Measurements from ENCODE around the gene LEFTY1. TPM values are rescaled to one million over a fixed set of nuclear protein-coding genes. Genes with fewer than 3 reads are reported as not detected.

The LEFTY1 gene
- total RNA-seq, 3 donors from 2014 or later: 0.48 TPM; not detected in 2

DNA sequence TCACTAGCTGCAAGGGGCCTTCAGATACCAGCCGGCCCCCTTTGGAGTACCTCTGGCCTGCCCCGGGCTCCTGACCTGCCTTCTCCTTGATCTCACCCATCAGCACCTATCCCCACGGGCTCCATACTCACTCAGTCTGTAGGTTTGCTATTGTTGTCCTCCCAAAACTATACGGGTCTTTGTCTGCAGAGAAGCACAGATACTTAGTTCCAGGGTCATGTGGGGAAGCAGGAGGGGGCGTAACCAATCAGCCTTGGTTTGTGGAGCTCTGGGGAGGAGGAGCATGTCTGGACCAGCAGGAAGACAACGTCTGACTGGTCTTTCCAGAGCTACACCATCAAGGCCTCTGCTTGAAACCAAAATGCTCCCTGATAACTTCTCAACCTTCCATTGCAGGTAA lies 22.0 kb downstream of the LEFTY1 start:
- Histone ChIP-seq H3K27me3 (no peaks in the 10 kb centered on the region), H3K9me3 (no peaks in the 10 kb centered on the region), H3K4me1 (no peaks in the 10 kb centered on the region), H3K36me3 (peaks cover 4% of the 10 kb centered on the region), H3K4me3 (no peak overlapping the region), H3K27ac (no peak overlapping the region)
- intact Hi-C loops (cut with DNase I; ENCODE audit: low total_unique reads): loop anchor here (2.0 kb wide), 1 partner anchor 52 kb away; no protein-coding TSS in a partner anchor
- TF ChIP-seq POLR2AphosphoS5 (IDR thresholded peaks at IDR 0.05) (no peak), CTCF (IDR thresholded peaks at IDR 0.05) (no peak), POLR2A (IDR thresholded peaks at IDR 0.05) (no peak)
- DNase-seq (ENCODE audit: low spot score in 2 of 2): no peak

DNA sequence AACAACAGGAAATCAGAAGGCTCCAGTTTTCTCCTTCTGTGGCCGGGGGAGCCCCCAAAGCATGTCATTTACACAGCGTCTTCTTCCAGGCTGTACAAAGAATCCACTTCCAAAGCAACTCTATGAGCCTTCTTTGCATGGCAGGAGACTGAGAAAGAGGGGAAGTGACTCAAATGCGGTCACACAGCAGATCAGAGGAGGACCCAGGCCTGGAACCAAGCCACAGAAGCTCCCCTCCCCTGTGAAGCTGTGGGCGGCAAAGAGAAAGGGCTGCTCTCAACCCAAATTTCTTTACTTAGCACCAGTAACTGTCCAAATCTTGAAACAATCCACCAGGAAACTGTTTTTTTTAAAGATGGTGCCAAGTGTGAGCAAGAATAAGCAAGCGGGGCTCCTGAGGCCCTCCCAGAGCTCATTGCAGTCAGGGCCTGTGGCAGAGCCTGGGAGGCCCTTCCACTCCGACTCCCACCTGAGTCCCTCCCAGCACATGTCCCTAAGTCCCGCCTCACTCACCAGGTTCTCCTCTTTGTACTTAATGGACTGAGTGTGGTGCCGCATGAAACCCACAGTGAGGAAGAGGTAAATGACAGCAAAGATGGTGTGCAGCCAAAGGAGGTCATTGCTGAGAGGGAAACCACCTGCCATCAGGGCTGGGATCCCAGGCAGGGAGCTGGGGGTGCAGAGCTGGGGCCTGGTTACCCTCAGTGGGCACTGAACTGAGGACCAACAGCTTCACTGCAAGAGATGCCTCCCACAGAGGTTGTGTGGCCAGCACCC lies 22.7 kb downstream of the LEFTY1 start:
- Histone ChIP-seq H3K4me1 (no peaks in the 10 kb centered on the region), H3K9me3 (no peaks in the 10 kb centered on the region), H3K27me3 (no peaks in the 10 kb centered on the region), H3K27ac (no peak overlapping the region), H3K4me3 (no peak overlapping the region), H3K36me3 (peaks cover 4% of the 10 kb centered on the region)
- no peak for DNase-seq (ENCODE audit: low spot score in 2 of 2)
- no peak for TF ChIP-seq POLR2A (IDR thresholded peaks at IDR 0.05)
- TF ChIP-seq CTCF (IDR thresholded peaks at IDR 0.05): no peak
- no peak for TF ChIP-seq POLR2AphosphoS5 (IDR thresholded peaks at IDR 0.05)
- intact Hi-C loops (cut with DNase I; ENCODE audit: low total_unique reads): loop anchor here (2.0 kb wide), 1 partner anchor 53 kb away; no protein-coding TSS in a partner anchor

DNA sequence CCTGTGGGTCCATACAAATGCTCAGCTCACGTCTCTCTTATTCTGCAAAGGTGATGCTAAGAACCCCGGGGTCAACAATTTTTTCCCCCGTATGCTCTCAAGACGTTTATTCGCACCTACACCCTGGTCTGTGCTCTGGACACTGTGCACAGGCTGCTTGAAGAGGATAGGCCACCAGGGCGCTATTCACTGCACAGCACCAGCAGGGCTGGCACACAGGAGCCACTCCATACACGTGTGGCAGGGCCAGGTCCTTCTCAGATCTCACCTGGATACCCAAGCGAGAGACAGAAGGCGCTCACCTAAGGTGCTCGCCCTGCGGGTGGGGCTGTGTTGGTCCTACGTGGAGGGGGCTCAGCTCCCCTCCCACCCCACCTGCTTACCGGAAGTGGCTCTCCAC lies 23.4 kb downstream of the LEFTY1 start:
- no peak for DNase-seq (ENCODE audit: low spot score in 2 of 2)
- intact Hi-C loops (cut with DNase I; ENCODE audit: low total_unique reads): no loop called here
- Histone ChIP-seq H3K4me3 (no peak overlapping the region), H3K36me3 (peaks cover 4% of the 10 kb centered on the region), H3K27ac (no peak overlapping the region), H3K27me3 (no peaks in the 10 kb centered on the region), H3K4me1 (no peaks in the 10 kb centered on the region), H3K9me3 (no peaks in the 10 kb centered on the region)
- TF ChIP-seq POLR2A (IDR thresholded peaks at IDR 0.05): no peak
- no peak for TF ChIP-seq CTCF (IDR thresholded peaks at IDR 0.05)
- no peak for TF ChIP-seq POLR2AphosphoS5 (IDR thresholded peaks at IDR 0.05)

DNA sequence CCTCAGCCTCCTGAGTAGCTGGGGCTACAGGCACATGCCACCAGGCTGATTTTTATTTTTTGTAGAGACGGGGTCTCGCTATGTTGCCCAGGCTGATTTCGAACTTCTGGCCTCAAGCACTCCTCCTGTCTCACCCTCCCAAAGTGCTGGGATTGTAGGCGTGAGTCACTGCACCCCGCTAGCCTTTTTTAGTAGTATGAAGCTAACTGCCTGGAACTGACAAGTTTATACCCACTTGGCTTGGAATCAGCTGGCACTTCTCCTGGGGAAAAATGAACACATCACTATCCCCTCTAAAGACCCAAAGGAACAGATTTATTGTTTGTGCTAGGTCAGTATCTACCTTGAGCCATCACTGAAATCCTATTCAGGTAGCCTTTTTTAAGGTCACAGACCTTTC lies 25.8 kb downstream of the LEFTY1 start:
- TF ChIP-seq POLR2A (IDR thresholded peaks at IDR 0.05) (no peak), POLR2AphosphoS5 (IDR thresholded peaks at IDR 0.05) (no peak), CTCF (IDR thresholded peaks at IDR 0.05) (no peak)
- no peaks in the 10 kb centered on the region for H3K9me3 ChIP-seq
- peaks cover 4% of the 10 kb centered on the region for H3K36me3 ChIP-seq
- no peaks in the 10 kb centered on the region for H3K27me3 ChIP-seq
- H3K4me3 ChIP-seq: no peak overlapping the region
- H3K4me1 ChIP-seq: no peaks in the 10 kb centered on the region
- intact Hi-C loops (cut with DNase I; ENCODE audit: low total_unique reads): no loop called here
- no peak overlapping the region for H3K27ac ChIP-seq
- no peak for DNase-seq (ENCODE audit: low spot score in 2 of 2)

DNA sequence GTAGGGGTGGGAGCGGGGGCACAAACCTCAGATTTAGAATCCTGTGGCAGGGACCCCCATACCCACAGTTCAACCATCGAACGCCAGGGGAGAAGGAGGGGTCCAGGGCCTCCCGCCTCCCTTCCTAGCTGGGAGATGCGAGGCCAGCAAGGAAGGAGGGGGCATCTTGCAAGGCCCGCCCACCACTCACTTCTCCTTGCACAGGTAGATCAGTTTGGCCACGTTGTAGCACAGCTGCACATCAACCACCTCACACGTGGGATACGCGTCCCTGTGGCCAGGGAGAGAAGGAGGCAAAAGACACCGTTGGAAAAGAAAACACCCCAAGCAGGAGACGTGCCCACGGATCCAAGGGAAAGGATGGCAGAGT lies 26.4 kb downstream of the LEFTY1 start:
- Histone ChIP-seq H3K27me3 (no peaks in the 10 kb centered on the region), H3K36me3 (peaks cover 4% of the 10 kb centered on the region), H3K4me1 (no peaks in the 10 kb centered on the region), H3K9me3 (no peaks in the 10 kb centered on the region), H3K27ac (no peak overlapping the region), H3K4me3 (no peak overlapping the region)
- intact Hi-C loops (cut with DNase I; ENCODE audit: low total_unique reads): no loop called here
- no peak for DNase-seq (ENCODE audit: low spot score in 2 of 2)
- TF ChIP-seq CTCF (IDR thresholded peaks at IDR 0.05) (no peak), POLR2A (IDR thresholded peaks at IDR 0.05) (no peak), POLR2AphosphoS5 (IDR thresholded peaks at IDR 0.05) (no peak)
